COR-L47 (cell line): ENCODE results near the gene SYNPO.
A peak's percentile ranks its signal among the peaks of the same experiment; 100 is the strongest.

ENCODE experiments used
- DNase-seq: peaks from one replicate; lab custom pipeline; 2025; lab: John Stamatoyannopoulos, UW

SYNPO gene

DNA sequence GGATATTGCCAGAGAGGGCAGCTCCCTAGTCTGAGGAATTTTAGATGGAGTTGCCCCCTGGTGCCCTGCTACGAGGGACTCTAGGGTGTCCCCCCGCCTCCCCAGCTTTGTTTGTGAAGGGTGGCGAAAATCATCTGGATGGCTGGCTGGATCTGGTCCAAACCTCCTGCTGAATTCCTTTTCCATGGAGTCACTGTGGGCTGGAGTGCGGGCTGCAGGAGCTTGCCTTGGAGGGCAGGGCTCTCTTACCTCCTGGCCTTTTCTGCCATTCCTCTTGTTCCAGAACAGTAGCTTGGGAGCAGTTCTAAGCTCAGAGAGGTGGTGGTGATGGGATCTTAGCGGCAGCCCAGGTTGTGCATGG, 2.1 kb downstream of the SYNPO start:
- peak; percentile 19 for DNase-seq

DNA sequence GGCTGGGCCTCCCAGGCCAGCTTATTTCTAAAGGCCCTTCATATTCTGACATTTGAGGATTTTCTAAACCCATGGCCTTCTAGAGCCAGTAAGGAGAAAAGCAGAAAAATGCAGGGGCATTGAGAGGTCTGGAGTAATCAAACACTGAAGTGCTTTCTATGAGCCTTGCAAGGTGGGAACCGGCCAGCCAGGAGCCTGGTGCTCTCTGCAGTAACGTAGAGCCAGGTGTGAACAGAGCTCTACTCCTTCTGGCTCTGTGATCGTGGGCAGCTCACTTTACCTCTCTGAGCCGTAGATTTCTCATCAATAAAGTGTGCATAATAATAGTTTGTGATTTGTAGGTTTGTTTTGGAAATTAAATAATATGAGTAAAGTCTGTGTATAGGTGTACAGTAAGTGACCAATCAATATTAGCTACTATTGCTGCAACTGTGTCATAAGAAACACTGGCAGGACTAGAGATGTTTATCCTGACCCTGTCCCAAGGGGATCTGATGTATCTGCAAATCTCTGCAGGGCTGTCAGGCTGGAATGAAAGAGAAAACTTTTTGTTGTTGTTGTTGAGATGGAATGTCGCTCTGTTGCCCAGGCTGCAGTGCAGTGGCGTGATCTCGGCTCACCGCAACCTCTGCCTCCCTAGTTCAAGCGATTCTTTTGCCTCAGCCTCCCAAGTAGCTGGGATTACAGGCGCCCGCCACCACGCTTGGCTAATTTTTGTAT, 2.7 kb downstream of the SYNPO start:
- no peak for DNase-seq

DNA sequence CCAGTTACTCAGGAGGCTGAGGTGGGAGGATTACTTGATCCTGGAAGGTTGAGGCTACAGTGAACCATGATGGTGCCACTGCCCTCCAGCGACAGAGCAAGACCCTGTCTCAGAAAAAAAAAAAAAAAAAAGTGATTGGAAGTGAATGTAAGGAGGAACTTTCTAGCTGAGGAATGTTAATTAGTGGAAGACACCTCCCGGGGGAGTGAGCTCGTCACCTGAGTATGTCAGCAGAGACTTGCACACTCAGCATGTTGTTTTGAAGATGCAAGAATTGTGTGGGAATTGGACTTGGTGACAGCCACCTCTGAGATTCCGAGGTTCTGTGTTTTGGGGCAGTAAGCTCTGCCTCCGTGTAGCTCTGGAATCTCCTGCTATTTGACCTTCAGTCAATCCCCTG, 3.6 kb downstream of the SYNPO start:
- DNase-seq, result no peak

DNA sequence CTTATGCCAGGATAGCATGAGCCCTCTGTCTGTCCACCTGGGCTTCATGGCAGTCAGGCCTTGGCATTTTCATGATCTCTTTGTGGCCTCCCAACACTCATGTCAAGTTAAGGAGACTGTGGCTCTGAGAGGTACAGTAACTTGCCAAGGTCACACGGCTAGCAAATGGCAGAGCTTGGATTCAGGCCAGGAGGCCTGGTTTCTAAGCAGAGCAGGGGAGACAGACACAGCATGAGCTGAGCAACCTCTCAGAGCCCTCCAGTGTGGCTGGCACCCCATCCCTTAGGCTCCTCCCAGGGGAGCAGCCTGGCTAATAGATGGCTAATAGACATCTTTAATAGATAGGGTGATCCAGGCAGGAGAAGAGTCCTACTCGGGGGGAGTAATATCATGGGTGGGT, 4.1 kb downstream of the SYNPO start:
- peak; percentile 10 for DNase-seq

DNA sequence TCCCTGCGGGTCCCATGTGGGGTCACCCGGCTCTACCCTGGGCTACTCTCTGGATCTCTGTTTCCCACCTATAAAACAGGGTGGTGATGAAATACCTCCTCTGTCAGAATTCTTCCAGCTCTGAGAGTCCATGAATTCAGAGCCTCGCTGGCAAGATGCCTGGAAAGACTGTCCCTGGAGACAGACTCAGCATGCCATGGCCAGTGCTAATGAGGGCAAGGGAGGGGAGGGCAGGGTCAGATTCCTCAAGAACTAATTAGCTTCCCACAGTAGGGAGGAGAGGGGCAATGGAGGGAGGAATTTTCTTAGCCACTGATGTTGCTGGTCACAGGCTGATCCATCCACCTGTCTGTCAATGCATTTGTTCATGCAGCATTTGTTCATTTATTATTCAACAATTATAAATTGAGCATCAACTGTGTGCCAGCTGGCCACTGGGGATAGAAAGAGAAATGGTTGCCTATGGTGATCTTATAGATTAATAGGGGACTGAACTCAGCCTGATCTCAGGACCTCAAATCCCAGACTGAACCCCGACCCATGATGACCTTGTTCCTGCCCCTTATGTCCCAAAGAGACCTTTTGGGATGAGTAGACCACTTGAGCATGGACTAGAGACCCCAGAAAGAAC, 4.7 kb downstream of the SYNPO start:
- DNase-seq, result peak; percentile 7

DNA sequence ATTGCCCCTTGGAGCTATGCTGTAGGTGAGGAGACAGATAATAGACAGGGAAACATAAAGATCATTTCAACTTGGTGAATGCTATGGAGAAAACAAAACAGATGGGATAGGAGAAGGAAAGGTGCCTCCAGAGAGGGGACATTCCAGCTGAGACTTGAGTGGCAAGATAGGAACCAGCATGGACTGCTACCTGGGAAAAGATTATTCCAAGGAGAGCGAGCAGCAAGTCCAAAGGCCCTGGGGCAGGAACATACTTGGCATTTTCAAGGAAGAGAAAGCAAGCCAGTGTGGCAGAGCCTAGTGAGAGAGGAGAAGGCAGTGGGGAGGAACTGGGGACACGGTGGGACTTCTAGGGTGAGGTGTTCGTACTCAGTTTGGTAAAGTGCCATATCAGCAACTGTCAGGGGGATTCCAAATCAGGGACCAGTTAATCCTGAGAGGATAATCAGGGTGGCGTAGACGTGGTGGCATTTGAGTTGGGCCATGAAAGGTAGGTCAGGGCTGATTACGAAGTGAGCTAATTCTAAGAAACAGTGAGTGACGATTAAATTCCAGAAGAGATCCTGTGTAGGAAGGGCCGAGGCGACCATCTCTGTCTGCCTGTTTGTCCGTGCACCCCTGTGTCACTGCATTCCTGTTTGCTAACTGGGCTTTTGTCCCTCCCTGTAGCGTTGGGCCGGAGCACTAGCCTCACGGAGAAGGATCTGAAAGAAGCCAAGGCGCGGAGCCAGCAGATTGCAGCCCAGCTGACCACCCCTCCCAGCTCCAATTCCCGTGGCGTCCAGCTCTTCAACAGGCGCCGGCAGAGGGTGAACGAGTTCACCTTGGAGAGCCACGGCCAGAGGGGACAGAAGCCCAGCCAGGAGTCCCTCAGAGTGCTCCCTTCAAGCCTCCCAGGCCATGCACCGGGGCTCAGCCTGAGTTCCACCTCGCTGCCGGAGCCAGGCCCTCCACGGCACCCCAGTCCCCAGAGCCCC, 7.1 kb downstream of the SYNPO start:
- no peak for DNase-seq

DNA sequence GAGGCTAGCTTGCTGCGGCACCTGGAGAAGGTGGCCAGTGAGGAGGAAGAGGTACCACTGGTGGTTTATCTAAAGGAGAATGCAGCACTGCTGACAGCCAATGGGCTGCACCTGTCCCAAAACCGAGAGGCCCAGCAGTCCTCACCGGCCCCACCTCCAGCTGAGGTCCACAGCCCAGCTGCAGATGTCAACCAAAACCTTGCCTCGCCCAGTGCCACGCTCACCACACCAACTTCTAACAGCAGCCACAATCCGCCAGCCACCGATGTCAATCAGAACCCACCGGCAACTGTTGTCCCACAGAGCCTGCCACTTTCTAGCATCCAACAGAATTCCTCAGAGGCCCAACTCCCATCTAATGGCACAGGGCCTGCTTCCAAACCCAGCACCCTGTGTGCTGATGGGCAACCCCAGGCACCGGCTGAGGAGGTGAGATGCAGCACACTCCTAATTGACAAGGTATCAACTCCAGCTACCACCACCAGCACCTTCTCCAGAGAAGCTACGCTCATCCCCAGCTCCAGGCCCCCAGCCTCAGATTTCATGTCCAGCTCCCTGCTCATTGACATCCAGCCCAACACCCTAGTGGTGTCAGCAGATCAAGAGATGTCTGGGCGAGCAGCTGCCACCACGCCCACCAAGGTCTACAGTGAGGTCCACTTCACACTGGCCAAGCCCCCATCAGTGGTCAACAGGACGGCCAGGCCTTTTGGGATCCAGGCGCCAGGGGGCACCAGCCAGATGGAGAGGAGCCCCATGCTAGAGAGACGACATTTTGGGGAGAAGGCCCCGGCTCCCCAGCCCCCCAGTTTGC, 8.0 kb downstream of the SYNPO start:
- DNase-seq, result no peak

DNA sequence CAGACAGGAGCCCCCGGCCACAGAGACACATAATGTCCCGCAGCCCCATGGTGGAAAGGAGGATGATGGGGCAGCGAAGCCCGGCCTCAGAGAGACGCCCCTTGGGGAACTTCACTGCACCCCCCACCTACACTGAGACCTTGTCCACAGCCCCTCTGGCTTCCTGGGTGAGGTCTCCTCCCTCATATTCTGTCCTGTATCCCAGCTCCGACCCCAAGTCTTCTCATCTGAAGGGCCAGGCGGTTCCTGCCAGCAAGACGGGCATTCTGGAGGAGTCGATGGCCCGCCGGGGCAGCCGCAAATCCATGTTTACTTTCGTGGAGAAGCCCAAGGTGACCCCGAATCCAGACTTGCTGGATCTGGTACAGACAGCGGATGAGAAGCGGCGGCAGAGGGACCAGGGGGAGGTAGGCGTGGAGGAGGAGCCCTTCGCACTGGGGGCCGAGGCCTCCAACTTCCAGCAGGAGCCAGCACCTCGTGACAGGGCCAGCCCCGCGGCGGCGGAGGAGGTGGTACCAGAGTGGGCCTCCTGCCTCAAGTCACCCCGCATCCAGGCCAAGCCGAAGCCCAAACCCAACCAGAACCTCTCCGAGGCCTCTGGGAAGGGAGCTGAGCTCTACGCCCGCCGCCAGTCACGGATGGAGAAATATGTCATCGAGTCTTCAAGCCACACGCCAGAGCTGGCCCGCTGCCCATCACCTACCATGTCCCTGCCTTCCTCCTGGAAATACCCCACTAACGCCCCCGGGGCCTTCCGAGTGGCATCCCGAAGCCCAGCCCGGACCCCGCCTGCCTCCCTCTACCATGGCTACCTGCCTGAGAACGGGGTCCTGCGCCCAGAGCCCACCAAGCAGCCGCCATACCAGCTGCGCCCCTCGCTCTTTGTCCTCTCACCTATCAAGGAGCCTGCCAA, 8.9 kb downstream of the SYNPO start:
- DNase-seq, result no peak

DNA sequence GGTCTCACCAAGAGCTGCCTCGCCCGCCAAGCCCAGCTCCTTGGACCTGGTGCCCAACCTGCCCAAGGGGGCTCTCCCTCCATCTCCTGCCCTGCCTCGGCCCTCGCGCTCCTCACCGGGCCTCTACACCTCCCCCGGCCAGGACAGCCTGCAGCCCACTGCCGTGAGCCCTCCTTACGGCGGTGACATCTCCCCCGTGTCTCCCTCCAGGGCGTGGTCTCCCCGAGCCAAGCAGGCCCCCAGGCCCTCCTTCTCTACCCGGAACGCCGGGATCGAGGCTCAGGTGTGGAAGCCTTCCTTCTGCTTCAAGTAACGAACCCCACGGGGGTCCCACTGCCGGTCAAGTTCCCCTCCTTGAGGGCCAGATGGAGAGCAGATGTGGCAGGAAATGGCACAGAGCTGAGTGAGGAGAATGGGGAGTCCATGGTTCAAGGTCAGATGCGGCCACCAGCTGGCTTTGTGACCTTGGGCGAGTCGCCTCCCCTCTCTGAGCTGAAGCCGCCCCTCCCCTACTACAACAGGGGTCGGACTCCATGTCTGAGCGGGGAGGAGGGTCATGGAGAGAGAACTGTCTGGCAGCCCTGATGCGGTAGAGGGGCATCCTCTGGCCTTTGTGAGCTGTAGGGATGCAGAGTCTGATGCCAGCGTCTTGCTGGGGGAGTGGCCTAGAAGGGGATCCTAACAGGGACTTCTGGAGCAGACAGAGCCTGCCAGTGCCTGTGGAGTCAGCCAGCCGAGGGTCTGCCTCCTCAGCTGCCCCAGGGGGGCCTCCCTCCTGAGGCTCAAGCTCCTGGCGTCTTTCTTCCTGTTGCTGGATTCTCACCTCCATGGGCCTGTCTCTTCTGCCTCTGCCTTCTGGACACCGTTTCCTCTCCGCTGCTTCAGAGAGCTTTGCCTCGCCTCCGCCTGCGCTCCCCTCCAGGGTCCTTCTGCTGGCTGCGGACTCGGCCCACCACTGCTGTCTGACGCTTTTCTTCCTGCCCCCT, 9.9 kb downstream of the SYNPO start:
- DNase-seq, result no peak

DNA sequence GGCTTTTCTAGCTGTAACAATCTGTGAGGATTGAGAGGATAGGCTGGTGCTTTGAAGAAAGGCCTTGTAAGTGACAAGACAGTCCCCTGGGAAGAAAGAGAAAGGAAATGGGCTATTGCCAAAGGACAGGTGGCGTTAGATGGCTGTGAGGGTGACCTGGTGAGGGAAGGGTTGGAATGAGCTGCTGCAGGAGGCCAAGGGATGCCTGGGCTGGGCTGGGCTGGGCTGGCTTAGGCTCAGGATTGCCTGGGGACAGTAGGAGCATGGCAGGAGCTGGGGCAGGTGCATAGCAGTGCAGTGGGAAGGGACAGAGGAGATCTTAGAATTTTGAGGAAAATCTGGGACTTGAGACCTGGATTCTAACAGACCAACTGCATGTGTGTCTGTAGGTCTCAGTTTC, 10.9 kb downstream of the SYNPO start:
- no peak for DNase-seq

DNA sequence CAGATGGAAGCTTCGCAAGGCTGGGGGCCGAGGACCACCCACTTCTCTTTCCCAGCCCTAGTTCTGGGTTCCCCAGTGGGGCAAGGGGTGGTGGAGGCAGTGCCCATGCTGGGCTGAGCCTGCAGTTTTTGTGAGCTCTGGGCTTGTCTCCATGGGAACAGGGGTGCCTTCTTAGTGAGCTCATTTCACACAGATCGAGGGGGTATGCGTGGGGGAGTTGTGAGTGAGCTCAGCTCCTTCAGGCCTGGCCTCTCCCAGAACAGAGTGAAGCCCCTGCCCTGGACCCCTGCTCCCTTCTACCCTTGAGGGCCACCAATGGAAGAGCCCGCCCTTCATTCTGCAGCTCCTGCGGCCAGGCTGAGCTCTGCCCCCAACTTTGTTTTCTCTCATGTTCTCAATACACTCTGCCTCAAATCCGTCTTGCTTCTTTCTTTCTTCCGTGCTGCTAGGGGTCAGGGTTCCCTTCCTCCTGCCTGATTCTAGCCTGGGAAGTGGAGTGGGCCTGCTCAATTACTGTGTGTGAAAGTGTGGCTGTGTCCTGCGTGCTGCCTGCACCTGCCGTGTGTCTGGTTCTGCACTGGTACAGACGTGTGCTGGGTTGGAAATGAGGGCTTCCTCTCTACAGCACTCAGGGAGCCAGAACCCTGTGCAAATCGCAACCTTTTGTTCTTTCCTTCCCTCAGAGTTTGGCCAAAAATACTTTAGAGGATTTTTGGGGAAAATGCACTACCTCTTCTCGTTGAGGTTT, 11.6 kb downstream of the SYNPO start:
- DNase-seq, result no peak

DNA sequence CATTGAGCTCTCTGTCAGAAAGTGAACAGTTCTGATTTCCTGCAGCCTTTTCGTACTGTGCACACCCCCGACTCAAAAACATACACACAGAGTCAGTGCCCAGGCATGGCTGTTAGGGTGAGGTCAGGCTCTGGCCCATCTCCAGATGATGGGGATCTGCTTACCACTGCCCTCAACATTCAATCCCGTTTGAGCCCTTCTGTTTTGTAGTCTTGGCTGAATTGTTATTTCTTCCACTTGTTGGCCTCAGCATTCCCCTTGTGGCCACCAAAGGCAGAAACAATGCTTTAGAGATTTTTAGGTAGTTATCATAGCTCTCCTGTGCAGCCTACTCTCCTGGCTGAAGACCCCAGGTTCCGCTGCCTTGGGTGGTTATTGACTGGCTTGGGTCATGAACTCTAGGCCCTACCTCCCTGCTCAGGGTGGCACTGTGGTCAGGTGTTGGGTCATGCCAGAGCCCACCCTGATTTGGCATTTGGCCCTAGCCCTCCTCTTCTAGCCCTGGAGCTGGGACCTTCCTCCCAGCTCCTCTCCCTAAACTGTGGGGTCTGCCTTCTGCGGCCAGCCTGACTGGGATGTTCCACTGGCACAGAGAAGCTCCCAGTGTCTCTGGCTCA, 12.8 kb downstream of the SYNPO start:
- no peak for DNase-seq

DNA sequence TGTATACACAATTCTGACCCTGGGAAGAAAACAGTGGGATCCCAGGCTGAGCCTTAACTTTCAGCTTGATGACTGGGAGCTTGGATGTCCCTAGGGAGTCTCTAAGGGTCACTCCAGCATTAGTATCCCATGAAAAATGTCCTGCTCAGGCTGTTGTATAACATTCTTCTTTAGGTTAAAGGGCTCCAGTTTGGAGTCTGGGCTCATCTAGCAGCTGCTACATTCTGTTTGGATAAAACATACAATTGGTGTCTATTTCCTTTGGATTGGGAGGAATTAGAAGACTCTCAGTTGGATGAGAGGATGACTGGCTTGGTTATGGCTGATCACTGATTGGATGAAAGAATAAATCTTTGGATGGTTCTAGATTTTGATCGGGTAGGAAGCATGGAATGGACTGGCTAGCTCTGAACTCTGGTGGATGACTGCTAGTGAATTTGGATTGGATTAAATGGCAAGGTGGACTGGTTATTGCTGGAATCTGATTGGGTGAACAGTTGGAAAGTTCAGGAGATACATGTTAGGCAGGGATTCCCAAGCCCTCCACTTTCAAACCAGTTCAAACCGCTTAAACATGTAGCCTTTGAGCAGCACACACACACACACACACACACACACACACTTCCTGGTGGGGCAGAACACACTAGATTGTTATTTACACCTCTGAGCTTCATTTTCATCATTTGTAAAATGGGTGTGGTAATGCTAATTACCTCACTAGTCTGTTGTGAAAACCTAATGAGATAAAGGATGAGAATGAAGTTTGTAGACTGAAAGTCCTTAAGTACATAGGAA, 13.5 kb downstream of the SYNPO start:
- no peak for DNase-seq

DNA sequence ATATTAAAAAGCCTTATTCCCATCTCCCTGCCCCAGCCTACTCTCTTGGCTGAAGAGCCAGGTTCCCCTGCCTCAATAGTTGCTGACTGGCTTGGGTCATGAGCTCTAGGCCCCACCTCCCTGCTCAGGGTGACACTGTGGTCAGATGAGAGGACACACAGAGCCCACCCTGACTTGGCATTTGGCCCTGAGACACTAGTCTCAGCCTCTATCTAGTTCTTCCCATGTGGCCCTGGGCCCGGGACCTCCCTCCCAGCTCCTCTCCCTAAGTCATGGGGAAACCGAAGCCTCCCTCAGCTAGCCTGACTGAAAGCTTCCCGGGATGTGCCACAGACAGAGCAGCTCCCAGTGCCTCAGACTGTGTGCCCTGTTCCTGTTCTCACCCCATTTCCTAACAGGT, 14.8 kb downstream of the SYNPO start:
- no peak for DNase-seq

DNA sequence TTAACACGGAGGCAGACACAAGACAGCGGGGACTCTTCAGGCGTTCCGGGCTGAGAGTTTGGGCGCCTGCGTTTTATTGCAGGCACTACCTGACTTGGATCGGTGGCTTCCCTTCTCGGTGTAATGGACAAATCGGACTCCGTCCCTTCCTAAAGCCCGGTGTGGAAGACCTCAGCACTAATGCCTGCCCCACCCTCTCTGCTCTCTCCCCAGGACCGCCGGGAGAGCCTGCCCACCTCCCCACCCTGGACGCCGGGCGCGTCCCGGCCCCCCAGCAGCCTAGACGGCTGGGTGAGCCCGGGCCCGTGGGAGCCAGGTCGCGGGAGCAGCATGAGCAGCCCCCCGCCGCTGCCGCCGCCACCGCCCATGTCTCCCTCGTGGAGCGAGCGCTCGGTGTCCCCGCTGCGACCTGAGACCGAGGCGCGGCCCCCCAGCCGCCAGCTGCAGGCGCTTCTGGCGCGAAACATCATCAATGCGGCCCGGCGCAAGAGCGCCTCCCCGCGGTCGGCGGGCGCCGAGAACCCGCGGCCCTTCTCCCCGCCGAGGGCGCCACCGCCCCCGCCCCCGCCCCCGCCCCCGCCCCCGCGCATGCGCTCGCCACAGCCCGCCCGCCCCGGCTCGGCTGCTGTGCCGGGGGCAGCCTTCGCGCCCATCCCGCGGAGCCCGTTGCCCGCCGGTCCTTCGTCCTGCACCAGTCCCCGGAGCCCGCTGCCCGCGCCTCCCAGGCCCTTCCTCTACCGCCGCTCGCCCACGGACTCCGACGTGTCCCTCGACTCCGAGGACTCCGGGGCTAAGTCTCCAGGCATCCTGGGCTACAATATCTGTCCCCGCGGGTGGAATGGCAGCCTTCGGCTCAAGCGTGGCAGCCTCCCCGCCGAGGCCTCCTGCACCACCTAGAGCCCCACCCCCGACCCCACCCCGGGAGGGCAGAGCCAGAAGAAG, 16.0 kb downstream of the SYNPO start:
- peak; percentile 76 for DNase-seq

DNA sequence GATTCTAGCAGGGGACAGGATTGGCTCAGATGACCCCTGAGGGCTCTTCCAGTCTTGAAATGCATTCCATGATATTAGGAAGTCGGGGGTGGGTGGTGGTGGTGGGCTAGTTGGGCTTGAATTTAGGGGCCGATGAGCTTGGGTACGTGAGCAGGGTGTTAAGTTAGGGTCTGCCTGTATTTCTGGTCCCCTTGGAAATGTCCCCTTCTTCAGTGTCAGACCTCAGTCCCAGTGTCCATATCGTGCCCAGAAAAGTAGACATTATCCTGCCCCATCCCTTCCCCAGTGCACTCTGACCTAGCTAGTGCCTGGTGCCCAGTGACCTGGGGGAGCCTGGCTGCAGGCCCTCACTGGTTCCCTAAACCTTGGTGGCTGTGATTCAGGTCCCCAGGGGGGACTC, 17.7 kb downstream of the SYNPO start:
- DNase-seq, result no peak
